DND-41 (cell line): ENCODE results near the gene TRMT11.
"Not testable (repeated sequence)": the region's sequence is repeated elsewhere in the genome, so short reads cannot be mapped to it uniquely, and the experiment has no call there.

Experiments
- ATAC-seq: fragments of 200-7000 bp; cut with Tn5 transposase; 3 replicates; pipeline ENCODE4 v1.9.1; 2021; ENCODE audit warnings: low read depth; ENCODE audit not compliant: insufficient read depth
- DNase-seq: peaks from one replicate; pipeline ENCODE4 v3.0.0-alpha.2; 2020
- H2AFZ ChIP-seq: 2 replicates; pipeline ENCODE4 v1.6.0; 2012; ENCODE audit warnings: low read depth, low read length
- H3K27ac ChIP-seq: 2 replicates; pipeline ENCODE4 v1.5.1; 2012; ENCODE audit warnings: low read length, inconsistent platforms
- H3K27me3 ChIP-seq: fragments of 200-600 bp; sonication (generic); 2 replicates; pipeline ENCODE4 v1.6.0; 2012; ENCODE audit warnings: low read length, mild to moderate bottlenecking, inconsistent platforms; ENCODE audit not compliant: insufficient read depth, poor library complexity
- H3K36me3 ChIP-seq: 2 replicates; pipeline ENCODE4 v1.5.1; 2012; ENCODE audit warnings: low read length, inconsistent platforms; ENCODE audit not compliant: insufficient read depth
- H3K4me1 ChIP-seq: 2 replicates; pipeline ENCODE4 v1.5.1; 2012; ENCODE audit warnings: mild to moderate bottlenecking, low read length; ENCODE audit not compliant: insufficient read depth
- H3K4me2 ChIP-seq: 2 replicates; pipeline ENCODE4 v1.6.0; 2012; ENCODE audit warnings: mild to moderate bottlenecking, moderate library complexity, low read length, inconsistent platforms; ENCODE audit not compliant: insufficient read depth
- H3K4me3 ChIP-seq, 2 experiments: fragments of 200-600 bp in 1 of 2; shearing (Covaris generic) in 1 of 2; 2 replicates each; pipeline ENCODE4 v1.5.1; 2012 to 2016; ENCODE audit warnings: inconsistent platforms in 2 of 2, low read length in 2 of 2, mild to moderate bottlenecking in 2 of 2, low read depth in 1 of 2, moderate library complexity in 1 of 2
- H3K79me2 ChIP-seq: 2 replicates; pipeline ENCODE4 v1.6.0; 2012; ENCODE audit warnings: low read length, inconsistent platforms; ENCODE audit not compliant: insufficient read depth
- H3K9ac ChIP-seq: 2 replicates; pipeline ENCODE4 v1.6.0; 2012; ENCODE audit warnings: low read depth, mild to moderate bottlenecking, inconsistent platforms, low read length, moderate library complexity
- H3K9me3 ChIP-seq: 2 replicates; pipeline ENCODE4 v1.5.1; 2012; ENCODE audit warnings: low read length, moderate library complexity, mild to moderate bottlenecking, inconsistent platforms; ENCODE audit not compliant: insufficient read depth, severe bottlenecking
- H4K20me1 ChIP-seq: 2 replicates; pipeline ENCODE4 v1.6.0; 2012; ENCODE audit warnings: low read length; ENCODE audit not compliant: insufficient read depth
- EZH2 ChIP-seq: IDR thresholded peaks from 3 replicates; pipeline ENCODE4 v1.6.1; 2012; ENCODE audit warnings: borderline replicate concordance, low read depth, mild to moderate bottlenecking, moderate library complexity, low read length, inconsistent platforms; ENCODE audit not compliant: severe bottlenecking
- TF ChIP-seq, protein P1 (sequence below): IDR thresholded peaks from 2 replicates; pipeline ENCODE4 v1.5.1; 2012; ENCODE audit warnings: borderline replicate concordance, low read length, moderate library complexity, mild to moderate bottlenecking; ENCODE audit not compliant: poor library complexity, severe bottlenecking; ENCODE audit errors: extremely low read depth

TRMT11 gene

GRCh38 chr6:125966569-125966968, 19.8 kb upstream of the TRMT11 start:
- H3K27me3 ChIP-seq: no peaks in the 10 kb centered on the region
- H3K9me3 ChIP-seq: no peaks in the 10 kb centered on the region
- no peak overlapping the region for H3K4me3 ChIP-seq
- ATAC-seq: no peak
- no peak for DNase-seq
- peaks cover 3% of the 10 kb centered on the region; the same call in 1 of the 2 replicates for H4K20me1 ChIP-seq
- H3K9ac ChIP-seq: no peak overlapping the region
- H3K27ac ChIP-seq: no peak overlapping the region
- H3K4me1 ChIP-seq: no peaks in the 10 kb centered on the region
- H2AFZ ChIP-seq: no peak overlapping the region
- peaks cover 44% of the 10 kb centered on the region for H3K79me2 ChIP-seq
- H3K4me2 ChIP-seq: no peak overlapping the region
- H3K36me3 ChIP-seq: peaks cover 23% of the 10 kb centered on the region
- TF ChIP-seq, protein P1, sequence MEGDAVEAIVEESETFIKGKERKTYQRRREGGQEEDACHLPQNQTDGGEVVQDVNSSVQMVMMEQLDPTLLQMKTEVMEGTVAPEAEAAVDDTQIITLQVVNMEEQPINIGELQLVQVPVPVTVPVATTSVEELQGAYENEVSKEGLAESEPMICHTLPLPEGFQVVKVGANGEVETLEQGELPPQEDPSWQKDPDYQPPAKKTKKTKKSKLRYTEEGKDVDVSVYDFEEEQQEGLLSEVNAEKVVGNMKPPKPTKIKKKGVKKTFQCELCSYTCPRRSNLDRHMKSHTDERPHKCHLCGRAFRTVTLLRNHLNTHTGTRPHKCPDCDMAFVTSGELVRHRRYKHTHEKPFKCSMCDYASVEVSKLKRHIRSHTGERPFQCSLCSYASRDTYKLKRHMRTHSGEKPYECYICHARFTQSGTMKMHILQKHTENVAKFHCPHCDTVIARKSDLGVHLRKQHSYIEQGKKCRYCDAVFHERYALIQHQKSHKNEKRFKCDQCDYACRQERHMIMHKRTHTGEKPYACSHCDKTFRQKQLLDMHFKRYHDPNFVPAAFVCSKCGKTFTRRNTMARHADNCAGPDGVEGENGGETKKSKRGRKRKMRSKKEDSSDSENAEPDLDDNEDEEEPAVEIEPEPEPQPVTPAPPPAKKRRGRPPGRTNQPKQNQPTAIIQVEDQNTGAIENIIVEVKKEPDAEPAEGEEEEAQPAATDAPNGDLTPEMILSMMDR: no peak
- no peak for TF ChIP-seq EZH2

- ATAC-seq (no peak), DNase-seq (no peak)
- H3K4me3 ChIP-seq: no peak overlapping the region
- H3K27ac ChIP-seq: no peak overlapping the region
- no peaks in the 10 kb centered on the region for H3K4me1 ChIP-seq
- TF ChIP-seq EZH2: no peak
- TF ChIP-seq, protein P1: no peak
- no peaks in the 10 kb centered on the region; the same call in 1 of the 2 replicates for H4K20me1 ChIP-seq
- peaks cover 27% of the 10 kb centered on the region for H3K79me2 ChIP-seq
- H3K27me3 ChIP-seq: no peaks in the 10 kb centered on the region
- H2AFZ ChIP-seq: no peak overlapping the region
- no peak overlapping the region for H3K9ac ChIP-seq
- peaks cover 30% of the 10 kb centered on the region for H3K36me3 ChIP-seq
- no peaks in the 10 kb centered on the region for H3K9me3 ChIP-seq
- no peak overlapping the region for H3K4me2 ChIP-seq
Observed at GRCh38 chr6:125968493-125968892, 17.8 kb upstream of the TRMT11 start.

DNA sequence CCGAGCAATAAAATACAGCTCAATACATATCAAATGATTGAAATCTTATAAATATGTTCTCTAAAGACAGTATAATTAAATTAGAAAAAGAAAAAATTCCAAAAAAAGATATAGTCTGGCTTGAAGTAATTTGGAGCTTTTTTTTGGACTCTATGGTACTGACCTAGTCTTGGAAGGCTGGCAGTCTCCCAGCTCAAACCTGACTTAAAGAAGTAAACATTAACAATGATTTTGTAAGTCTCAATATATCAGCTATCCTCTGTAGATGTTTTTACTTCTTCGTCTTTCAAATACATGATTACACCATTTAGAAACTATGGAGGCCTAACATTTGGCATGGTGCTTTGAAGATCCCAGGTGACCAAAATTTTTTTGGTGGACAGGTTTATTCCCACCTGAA, 15.6 kb upstream of the TRMT11 start:
- Histone ChIP-seq H3K4me3 (no peak overlapping the region), H3K9ac (no peak overlapping the region), H3K27ac (no peak overlapping the region), H4K20me1 (no peaks in the 10 kb centered on the region), H3K27me3 (no peaks in the 10 kb centered on the region), H3K9me3 (no peaks in the 10 kb centered on the region), H3K4me1 (no peaks in the 10 kb centered on the region), H2AFZ (no peak overlapping the region), H3K4me2 (no peak overlapping the region), H3K36me3 (peaks cover 39% of the 10 kb centered on the region), H3K79me2 (peaks cover 10% of the 10 kb centered on the region; the same call in 1 of the 2 replicates)
- DNase-seq (no peak), ATAC-seq (no peak)
- no peak for TF ChIP-seq EZH2
- TF ChIP-seq, protein P1: no peak

GRCh38 chr6:125972478-125972877, 13.9 kb upstream of the TRMT11 start:
- not testable (repeated sequence) for H4K20me1 ChIP-seq, H3K4me1 ChIP-seq, DNase-seq, H3K4me3 ChIP-seq, H2AFZ ChIP-seq, ATAC-seq, H3K27ac ChIP-seq, H3K9me3 ChIP-seq, H3K9ac ChIP-seq, H3K4me2 ChIP-seq, H3K79me2 ChIP-seq, H3K27me3 ChIP-seq
- peaks cover 40% of the 10 kb centered on the region for H3K36me3 ChIP-seq
